ENCODE data around the gene TMPRSS4.
A peak's percentile ranks its signal among the peaks of the same experiment; 100 is the strongest.

The TMPRSS4 gene

DNA sequence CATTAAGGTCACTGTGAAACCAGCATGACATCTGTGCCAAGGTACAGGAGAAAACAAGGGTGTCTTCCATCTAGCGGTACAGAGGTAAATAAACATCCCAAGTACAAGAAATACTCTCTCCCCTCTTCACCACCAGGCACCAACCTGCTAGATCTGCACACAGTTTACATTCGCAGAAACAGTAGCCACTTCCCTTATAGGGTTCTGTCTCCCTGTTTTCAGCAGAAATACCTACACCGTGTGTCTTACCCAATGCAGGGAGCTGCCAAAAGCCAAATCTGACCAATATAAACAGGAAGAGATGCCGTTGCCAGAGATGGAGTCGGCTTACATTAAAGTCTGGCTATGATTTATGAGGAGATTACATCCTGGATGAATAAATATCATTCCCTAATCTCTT lies 74.6 kb downstream of the TMPRSS4 start:
- no peak for DNase-seq (ENCODE audit: insufficient read length, low spot score)
- FAIRE-seq = no peak

DNA sequence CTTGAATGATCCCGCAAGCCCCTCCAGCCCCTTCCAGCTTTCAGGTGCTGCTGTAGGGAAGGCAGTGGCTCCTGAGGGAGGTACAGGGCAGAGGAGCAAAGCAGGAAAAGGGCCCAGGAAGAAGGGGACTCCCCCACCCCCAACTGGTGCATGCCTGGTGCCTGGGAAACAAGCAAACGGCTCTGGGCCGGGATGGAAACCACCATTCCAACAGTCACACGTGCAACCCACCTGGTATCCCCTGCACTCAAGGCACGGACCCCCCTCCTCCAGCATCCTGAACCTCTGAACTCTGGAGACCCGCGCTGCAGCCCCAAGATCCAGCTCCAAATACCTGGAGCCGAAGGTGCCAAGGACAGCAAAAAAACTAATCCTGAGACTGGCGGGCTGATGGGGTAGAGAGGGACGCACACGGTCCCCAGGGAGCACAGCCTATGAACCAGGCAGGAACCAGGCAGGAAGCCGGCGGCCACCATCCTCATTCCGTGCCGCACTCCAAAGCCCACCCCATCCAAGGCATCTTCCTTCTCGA lies 75.2 kb downstream of the TMPRSS4 start:
- no peak for DNase-seq (ENCODE audit: insufficient read length, low spot score)
- FAIRE-seq = no peak

DNA sequence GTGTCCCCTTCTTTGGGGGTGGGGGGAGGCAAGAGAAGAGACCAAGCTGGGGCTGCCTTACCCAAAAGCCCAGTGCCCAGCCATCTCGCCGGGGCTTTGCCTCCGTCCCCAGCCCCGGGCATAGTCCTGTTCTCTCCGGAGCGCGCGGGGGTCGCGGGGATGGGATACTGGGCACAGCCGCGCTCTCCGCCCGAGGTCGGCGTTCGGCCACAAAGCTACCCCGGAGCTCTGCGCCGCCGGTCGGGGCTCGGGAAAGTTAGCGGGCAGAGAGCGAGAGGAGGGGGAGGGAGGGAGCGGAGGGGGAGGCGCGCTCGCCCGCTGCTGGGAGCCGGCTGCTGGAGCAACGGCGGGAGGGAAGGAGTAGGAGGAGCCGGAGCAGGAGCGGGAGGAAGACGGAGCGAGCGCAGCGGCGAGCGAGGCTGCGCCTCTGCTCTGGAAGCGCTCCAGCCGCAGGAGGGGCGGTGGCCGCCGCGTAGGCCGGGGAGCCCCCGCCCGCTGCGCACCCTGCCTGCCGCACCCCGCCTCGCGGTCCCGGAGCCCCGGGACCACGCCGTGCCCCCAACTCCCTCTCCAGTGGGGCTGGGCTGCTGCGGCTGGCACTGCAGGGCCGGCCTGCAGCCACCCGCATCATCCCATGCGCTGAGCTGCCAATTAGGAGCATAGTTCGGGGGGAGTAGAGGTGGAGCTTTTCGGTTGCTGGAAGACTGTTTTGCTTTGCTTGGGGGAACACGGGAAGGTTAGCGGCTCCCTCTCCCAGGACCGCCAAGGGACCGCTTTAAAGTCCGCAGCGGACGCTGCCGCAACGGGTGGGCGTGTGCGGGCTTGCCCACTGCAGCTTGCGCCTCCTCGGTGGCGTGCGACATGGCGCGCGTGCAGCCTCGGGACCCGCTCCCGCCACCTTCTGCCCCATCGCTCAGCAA lies 75.9 kb downstream of the TMPRSS4 start, which contains the start of gene SCN4B:
Gene SCN4B, minus strand, starts transcription at position 272 of the 920 bp plus-strand sequence. Its CDS starts 150 bp downstream, at position 122.
- FAIRE-seq (peak; percentile 84), DNase-seq (ENCODE audit: insufficient read length, low spot score) (peak; percentile 56)

DNA sequence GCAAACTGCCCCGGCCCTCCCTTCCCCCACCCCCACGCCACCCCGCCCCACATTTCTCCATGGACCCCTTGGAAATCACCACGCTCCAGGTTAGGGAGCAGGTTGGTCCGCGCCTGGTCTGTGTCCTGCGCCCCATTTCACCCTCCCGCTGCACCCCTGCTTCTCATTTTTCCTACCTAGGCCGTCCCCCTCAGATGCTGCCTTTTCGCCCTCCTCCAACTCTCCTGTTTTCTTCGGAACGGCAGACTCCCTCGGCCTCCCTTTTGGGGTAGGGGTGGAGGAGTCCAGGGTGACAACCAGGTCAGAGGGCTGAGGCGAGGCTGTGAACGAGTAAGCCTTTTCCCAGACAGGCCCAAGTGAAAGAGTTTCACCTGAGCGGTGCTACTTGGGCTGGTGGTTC lies 76.6 kb downstream of the TMPRSS4 start:
- FAIRE-seq = no peak
- DNase-seq (ENCODE audit: insufficient read length, low spot score) = no peak

DNA sequence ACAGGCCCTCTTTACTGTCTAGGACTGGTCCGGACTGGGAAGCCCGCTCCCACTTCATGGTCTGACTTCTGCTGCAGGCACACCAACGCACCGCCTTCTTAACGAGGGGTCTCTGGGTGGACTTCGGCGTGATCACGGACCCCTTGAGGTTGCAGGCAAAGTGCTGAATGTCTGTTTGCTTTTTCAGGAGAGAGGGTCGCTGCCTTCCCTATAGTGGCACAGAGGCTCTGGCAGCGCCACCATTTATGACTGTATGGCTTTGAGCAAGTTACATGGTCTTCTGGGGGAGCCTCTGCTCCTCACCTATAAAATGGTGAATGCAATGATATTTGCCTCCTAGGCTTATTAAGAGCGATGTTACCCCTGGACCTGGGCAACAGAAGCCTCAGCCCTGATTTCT lies 77.1 kb downstream of the TMPRSS4 start:
- no peak for DNase-seq (ENCODE audit: insufficient read length, low spot score)
- FAIRE-seq = no peak

DNA sequence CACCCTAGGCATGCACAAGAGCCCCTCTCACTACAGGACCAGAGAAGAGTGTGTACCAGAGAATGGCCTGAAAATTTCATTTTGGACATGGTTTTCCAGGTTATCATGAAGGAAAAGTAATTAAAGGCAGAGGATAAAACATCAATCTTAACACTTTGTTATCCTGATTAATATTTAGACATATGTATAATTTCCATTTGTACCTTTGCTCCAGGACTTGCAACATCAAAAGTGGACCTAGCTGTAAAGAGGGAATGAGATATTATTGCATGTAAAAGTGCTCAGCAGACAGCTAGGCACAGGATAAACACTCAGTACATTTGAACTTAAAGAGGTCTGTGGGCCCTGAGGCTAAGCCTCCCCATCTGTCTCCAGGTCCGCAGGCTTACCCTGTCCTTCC lies 77.8 kb downstream of the TMPRSS4 start:
- no peak for FAIRE-seq
- no peak for DNase-seq (ENCODE audit: insufficient read length, low spot score)

DNA sequence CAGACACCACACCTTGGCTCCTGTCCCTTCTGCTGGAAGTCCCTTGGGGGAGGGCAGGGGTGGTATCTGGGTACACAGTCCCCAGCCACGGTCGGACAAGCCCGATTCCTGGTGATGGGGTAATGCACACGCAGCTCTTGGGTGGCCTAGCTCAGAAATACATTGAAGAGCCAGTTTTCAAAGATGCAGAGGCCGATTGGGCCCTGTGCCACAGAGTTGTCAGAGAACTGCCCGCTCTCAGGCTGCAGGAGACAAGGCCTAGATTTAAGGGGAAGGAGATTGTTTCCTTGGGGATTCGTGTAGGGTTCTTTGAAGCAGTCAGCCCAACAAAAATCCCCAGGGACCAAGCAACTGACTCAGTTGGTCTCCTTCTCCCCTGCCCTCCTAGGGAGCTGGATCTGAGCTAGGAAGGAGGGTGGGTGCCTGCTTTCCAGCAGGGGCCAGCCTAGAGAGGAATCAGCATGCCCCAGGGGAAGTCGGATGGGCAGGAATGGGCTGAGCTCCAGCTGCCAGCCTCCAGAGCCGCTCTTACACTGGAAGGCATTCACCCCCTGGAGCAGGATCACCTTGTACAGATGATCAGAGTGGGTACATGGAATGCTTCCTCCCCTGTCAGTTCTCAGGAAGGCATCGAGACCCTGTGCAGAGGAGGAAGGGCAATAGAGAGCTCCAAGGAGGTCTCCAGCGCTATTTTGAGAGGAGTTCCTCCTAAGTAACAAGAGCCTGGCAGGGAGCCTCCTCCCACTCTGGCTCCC lies 79.1 kb downstream of the TMPRSS4 start:
- no peak for DNase-seq (ENCODE audit: insufficient read length, low spot score)
- no peak for FAIRE-seq

DNA sequence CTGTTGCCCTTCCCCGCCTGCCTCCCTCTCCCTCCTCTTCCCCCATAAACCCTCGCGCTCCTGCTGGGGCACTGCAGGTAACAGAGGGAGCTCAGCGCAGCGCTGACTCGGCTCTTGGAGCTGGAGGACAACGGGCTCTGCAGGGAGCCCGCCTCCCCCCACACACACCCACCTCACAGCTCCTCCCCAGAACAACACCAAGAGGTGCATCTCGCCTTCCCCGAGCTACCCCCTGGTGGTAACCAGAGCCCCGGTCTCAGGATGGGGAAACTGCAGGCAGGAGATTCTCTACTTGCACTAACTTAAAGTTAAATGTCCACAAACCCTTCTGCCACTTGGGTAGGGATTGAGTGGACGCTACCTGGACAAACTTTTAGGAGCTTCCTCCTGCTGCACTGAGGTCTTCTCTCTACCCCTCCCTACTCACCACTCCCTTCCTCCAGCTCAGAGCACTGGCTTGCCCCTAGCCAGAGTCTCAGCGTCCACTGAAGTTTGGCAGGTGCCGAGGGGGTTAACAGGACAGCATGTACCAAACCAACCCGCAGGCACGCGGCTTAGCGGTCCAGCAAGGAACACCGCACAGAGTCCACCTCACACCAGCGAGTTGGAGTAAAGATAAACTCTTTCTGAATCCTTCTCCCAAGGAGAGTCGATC lies 79.8 kb downstream of the TMPRSS4 start:
- DNase-seq (ENCODE audit: insufficient read length, low spot score) (no peak), FAIRE-seq (no peak)

DNA sequence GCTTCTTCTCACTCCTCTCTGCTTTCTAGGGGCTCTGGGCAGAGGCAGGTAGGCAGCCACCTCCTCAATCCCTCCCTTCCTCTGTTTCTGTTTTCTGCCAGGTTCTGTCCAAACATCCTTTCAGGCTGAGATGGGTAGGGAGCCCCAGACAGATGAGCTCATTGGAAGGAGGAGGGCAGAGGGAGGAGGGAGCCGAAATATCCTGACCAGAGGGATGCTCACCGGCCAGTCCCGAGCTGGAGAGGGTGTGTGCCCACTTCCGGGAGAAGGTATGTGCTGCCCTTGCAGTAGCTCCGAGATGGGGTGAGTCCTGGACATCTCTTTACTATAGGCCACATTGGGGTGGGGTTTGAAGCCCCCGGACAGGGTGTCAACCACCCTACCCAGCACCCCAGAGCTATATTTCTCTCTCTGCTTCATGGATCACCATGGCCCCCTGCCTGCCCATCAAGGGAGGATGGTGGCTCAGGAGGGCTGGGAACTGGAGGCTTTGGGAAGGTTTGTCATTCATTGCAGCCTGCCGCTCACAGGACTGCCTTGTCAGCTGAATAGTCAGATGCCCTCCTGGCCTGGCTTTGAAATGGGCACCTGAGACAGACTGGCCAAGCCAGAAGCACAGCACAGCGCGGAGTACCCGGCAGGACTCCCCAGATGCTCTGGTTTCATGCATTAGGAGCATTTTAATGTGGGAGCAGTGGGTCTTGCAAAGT lies 80.5 kb downstream of the TMPRSS4 start:
- no peak for DNase-seq (ENCODE audit: insufficient read length, low spot score)
- no peak for FAIRE-seq

DNA sequence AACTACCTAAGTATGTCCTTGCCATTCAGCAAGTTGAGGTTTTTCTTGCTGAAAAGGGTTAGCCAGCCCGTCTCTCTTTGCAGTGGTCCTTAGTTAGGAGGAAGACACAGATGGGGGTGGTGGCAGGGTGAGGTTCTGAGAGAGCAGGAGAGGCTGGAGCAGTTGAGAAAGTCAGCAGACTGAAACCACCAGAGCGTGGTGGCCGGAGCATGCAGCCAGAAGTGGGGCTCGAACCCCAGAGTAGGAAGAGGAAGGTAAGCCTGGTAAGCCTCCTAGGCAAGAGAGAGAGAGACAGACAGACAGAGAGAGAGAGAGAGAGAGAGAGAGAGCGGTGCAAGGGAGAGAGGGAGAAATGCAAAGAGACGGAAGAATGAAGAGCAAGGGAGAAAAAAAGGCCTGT lies 84.9 kb downstream of the TMPRSS4 start:
- FAIRE-seq (no peak), DNase-seq (ENCODE audit: insufficient read length, low spot score) (no peak)

DNA sequence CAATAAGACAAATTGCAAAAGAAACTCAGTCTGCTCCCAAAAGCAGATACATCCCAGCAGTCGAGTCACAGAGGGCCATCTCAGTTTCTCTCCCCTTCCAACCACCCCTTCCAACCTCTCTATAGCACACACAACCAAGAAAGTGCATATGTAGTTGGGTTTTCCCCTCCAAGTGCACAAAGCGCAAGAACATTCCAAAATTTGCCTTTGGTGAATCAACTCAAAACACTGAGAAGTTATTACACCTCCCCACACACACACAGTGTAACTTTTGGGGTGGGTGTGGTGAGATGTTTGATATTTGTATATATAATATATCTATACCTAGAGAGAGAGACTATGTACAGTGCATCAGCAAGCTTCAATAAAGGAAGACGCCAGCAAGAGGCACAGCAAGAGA lies 86.0 kb downstream of the TMPRSS4 start:
- DNase-seq (ENCODE audit: insufficient read length, low spot score) (no peak), FAIRE-seq (no peak)

DNA sequence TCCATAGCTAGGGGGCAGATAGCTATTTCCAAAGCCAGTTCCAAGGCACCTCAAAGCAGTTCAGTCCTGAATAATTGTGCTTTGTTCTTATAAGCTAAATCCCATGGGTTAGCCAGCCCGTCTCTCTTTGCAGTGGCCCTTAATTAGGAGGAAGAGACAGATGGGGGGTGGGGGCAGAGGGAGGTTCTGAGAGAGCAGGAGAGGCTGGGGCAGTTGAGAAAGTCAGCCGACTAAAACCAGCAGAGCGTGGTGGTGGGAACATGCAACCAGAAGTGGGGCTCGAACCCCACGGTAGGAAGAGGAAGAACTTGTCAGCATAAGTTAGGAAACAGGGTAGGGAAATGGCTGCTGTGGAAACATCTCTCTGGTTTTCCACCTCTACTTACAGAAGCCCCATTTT lies 86.6 kb downstream of the TMPRSS4 start:
- DNase-seq (ENCODE audit: insufficient read length, low spot score) (no peak), FAIRE-seq (no peak)

DNA sequence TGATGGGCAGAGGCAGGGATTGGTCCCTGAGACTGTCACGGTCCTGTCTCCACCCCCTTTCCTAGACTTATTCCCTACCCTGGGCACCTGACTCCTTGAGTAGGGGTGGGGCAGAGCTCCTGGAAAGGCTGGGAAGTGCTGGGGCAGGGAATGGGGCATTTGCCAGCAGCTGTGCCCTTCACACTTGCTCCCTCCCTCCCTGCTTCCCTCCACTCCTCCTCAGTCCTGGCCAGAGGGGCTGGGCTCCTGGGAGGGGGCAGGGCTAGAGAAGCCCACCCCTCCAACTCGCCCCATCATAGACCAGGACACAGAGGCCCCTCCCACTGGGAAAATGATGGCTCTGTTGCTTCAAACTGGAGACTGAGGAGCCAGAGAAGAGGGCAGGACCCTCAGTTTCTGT lies 88.0 kb downstream of the TMPRSS4 start:
- FAIRE-seq (no peak), DNase-seq (ENCODE audit: insufficient read length, low spot score) (no peak)

DNA sequence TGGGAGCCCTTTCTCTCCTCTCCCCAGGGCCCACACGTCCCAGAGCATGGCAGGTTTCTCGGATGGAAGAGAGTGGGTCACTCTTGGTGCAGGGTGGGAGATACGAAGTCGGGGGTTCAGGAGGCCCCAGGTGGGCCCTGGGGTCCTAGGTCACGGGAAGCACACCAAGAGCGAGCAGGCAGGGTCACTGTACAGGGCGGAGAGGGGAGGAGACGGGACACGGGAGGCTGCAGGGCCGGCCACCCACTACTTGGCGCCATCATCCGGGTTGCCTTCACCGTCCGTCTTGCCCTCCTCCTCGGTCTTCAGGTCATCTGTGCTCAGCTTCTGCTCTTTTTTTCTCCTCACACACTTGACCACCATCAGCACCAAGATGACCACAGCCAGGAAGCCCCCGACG lies 89.8 kb downstream of the TMPRSS4 start:
- no peak for FAIRE-seq

DNA sequence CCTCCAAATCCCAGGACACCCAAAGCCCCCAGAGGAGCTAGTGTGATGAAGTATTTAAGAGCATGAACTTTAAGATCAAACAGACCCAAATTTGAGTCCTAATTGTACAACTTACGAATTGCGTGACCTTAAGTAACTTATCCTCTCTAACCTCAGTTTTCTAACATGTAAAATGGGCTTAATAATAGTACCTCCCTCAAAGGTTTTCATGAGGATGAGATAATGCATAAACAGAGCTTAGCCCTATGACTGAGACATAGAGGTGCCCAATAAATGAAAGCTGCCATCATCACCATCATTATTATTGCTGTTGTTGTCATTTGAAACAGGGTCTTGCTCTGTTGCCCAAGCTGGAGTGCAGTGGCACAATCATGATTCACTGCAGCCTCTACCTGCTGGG lies 90.4 kb downstream of the TMPRSS4 start:
- no peak for FAIRE-seq

More for the DNA sequence above, 89.8 kb downstream of the TMPRSS4 start:
- DNase-seq (ENCODE audit: insufficient read length, low spot score) = no peak

DNA sequence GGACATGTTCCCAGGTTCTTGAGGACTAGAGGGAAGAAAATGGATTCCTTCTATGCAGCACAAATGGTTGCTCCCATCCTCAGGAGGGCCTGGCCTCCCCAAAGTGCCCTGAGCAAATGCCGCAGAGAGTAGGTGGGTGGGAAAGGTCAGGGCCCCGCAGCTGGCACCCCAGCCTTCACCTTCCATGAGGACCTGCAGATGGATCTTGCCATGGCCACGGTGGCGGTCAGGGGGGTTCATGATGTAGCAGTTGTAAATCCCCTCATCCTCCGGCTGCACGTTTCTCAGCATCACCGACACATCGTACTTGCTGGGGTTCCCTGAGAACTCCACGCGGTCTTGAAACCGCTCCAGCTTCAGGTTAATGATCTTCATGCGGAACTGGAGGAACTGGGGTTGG lies 91.0 kb downstream of the TMPRSS4 start:
- FAIRE-seq (no peak), DNase-seq (ENCODE audit: insufficient read length, low spot score) (no peak)

More for the DNA sequence above, 90.4 kb downstream of the TMPRSS4 start:
- DNase-seq (ENCODE audit: insufficient read length, low spot score) = no peak

DNA sequence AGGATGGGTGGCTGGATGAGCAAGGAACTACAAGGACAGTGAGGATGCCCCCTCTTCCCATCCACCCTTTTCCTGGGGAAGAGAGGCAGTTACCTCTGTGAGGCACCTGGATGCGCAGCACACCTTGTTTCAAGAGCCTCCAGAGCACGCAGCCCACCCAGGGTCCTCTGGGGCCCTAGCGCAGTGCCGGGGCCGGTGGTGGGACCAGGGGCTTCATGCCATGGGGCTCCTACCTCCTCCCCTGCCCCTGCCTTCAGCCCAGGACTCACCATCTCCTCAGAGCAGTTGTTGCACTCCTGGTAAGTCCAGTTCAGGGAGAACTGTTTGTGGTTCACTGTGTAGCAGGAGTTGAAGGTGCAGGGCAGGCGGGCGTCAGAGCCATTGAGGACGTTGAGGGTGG lies 91.4 kb downstream of the TMPRSS4 start:
- FAIRE-seq = no peak
- no peak for DNase-seq (ENCODE audit: insufficient read length, low spot score)

DNA sequence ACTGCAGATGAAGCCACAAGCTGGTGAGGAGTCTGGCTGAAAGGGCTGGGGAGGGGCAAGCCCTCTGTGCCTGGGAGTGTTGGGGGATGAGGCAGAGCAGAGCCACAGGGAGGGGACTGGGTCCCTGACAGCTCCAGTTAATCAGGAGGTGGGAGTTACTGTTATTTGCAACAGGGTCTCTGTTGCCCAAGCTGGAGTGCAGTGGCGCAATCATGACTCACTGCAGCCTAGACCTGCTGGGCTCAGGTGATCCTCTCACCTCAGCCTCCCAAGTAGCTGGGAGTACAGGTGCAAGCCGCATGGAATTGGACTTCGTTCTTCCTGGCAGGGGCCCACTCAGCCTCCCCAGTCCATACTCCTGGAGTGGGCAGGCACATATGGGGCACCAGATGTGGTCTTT lies 91.9 kb downstream of the TMPRSS4 start:
- DNase-seq (ENCODE audit: insufficient read length, low spot score) = no peak

DNA sequence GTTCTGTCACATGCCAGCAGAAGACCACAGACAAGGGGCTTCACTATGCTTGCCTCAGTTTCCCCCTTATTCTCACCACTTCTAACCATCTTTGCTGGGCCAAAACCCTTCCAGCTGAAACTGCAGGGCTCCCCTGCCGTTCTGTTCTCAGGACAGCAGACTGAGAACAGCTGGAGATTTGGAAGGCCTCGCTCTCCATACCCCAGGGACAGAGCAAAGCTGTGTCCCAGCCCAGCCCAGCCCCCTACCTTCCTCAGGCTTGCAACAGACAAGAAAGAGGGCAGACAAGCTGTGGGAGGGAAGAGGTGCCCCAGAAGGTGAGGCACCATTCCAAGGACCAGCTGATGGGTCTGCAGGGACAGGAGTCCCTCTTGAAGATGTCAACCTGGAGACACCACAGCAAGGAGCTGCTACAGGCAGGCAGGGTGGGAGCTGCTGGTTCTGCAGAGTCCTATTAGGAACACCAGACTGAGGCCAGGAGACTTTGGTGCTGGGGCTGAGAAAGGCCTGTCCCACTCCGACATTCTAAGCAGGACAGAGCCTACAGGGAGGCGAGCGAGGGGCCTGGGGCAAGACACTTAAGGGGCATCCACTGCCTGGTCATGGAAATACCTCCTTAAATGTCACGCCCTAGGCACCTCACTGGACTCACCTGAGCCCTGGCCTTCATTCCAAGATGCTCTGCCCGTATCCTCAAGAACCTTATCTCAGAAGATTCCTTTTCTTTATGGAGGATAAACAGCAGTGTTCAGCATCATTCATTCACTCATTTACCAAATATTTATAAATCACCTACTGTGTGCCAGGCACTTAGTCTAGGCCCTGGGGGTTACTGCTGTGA lies 92.6 kb downstream of the TMPRSS4 start:
- FAIRE-seq (no peak), DNase-seq (ENCODE audit: insufficient read length, low spot score) (no peak)

More for the DNA sequence above, 91.9 kb downstream of the TMPRSS4 start:
- no peak for FAIRE-seq
